ENCODE results near the gene LRRC46. TPM values are rescaled to one million over a fixed set of nuclear protein-coding genes. Genes with fewer than 3 reads are reported as not detected.

The LRRC46 gene
- total RNA-seq, 1 donor from 2014 or later = 0.30 TPM

DNA sequence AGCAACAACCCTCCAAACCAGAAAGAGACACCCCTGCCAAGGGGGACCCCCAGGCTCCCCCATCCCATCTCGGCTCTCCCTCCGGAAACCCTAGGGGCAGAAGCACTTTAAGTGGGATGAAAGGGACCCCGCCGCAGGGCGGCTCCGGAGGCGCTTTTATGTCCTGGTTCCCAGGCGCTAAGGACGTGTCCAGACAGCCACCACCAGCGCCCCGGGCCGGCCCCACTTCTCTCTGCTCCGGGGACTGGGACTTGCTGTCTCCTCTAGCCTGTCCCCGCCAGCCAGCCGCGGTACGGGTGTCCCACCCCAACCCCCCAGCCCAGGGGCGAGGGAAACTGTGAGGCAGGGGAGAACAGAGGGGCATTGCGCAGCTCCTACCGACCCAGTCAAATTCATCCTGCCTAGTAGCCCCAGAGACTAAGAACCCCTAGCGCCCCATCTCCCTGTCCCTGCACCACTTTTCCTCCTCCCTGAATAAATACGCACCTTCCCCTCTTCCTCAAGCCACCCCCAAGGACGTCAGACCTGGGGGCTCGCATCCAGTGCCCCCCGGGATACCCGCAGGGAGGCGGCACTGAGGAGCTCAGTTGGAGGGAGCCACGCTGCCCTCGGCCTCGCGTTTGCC is 15.4 kb downstream of the LRRC46 start:
- Histone ChIP-seq H3K27ac (ENCODE audit: low read depth, low read length) (no peak overlapping the region), H3K36me3 (ENCODE audit: insufficient read depth, low read length) (no peaks in the 10 kb centered on the region), H3K9ac (ENCODE audit: low read length) (no peak overlapping the region), H4K20me1 (ENCODE audit: insufficient read depth, low read length) (no peaks in the 10 kb centered on the region), H3K9me3 (ENCODE audit: insufficient read depth, low read depth, low read length) (no peaks in the 10 kb centered on the region), H3K4me1 (ENCODE audit: insufficient read depth, low read length) (peaks cover 16% of the 10 kb centered on the region), H3K79me2 (ENCODE audit: insufficient read depth, low read length) (no peaks in the 10 kb centered on the region), H2AFZ (ENCODE audit: low read depth, low read length) (no peak overlapping the region), H3K4me2 (ENCODE audit: low read length) (no peak overlapping the region), H3K27me3 (ENCODE audit: insufficient read depth, low read length) (peaks cover 60% of the 10 kb centered on the region), H3K4me3 (ENCODE audit: insufficient read depth, low read depth, low read length) (no peak overlapping the region)
- DNase-seq (ENCODE audit: low read depth) = no peak
- Mint-ChIP-seq H3K4me3 (ENCODE audit: unreplicated experiment) (no peak overlapping the region), H3K27me3 (ENCODE audit: low read depth, unreplicated experiment) (peaks cover 41% of the 10 kb centered on the region), H3K4me1 (ENCODE audit: low read depth, unreplicated experiment) (peaks cover 16% of the 10 kb centered on the region), H3K9me3 (ENCODE audit: unreplicated experiment) (no peaks in the 10 kb centered on the region), H3K27ac (ENCODE audit: unreplicated experiment) (no peak overlapping the region), H3K36me3 (ENCODE audit: low read depth, unreplicated experiment) (no peaks in the 10 kb centered on the region)
- no peak for FAIRE-seq
- TF ChIP-seq CTCF (IDR thresholded peaks at IDR 0.05; ENCODE audit: insufficient read depth, low read depth, low read length) (no peak), EZH2 (IDR thresholded peaks at IDR 0.05; ENCODE audit: insufficient read depth, low read length) (no peak)

DNA sequence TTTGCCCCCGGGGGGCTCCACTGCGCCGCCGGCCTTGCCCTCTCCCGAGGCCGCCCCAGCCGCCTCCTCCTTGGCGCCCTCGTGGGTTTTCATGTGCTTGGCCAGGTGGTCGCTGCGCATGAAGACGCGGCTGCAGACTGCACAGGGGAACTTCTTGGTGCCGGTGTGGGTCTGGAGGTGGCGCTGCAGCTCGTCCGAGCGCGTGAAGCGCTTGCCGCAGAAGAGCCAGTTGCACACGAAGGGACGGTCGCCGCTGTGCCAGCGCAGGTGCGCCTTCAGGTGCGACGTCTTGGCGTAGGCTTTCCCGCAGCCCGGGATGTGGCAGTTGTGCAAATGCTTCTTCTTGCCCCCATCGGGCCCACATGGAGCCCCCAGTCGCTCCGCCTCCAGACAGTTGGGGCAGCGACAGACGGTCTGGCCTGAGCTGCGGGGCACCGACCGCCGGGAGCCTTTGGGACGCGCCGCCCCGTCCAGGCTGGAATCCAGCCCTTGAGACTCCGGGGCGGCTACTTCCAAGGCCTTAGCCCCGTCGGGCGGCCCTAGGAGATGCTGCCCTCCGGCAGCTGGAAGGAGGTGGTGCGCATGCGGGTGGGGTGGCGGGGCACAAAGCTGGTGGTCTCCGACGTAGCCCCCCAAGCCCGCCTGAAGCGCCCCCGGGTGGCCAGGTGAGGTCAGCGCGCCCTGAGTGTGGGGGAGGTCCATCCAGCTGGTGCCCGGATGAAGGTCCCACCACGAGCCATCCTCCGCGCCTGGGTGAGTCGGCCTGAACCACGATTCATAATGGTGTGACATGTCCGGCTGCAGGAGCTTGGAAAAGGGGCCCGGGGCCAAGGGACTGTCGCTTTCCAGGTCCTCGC is 16.1 kb downstream of the LRRC46 start:
- Mint-ChIP-seq H3K27me3 (ENCODE audit: low read depth, unreplicated experiment) (peaks cover 48% of the 10 kb centered on the region), H3K4me3 (ENCODE audit: unreplicated experiment) (no peak overlapping the region), H3K36me3 (ENCODE audit: low read depth, unreplicated experiment) (no peaks in the 10 kb centered on the region), H3K9me3 (ENCODE audit: unreplicated experiment) (no peaks in the 10 kb centered on the region), H3K4me1 (ENCODE audit: low read depth, unreplicated experiment) (peaks cover 22% of the 10 kb centered on the region), H3K27ac (ENCODE audit: unreplicated experiment) (no peak overlapping the region)
- H4K20me1 ChIP-seq (ENCODE audit: insufficient read depth, low read length) = no peaks in the 10 kb centered on the region
- H3K4me1 ChIP-seq (ENCODE audit: insufficient read depth, low read length) = peaks cover 24% of the 10 kb centered on the region
- H3K36me3 ChIP-seq (ENCODE audit: insufficient read depth, low read length) = no peaks in the 10 kb centered on the region
- H3K4me3 ChIP-seq (ENCODE audit: insufficient read depth, low read depth, low read length) = no peak overlapping the region
- H2AFZ ChIP-seq (ENCODE audit: low read depth, low read length) = no peak overlapping the region
- DNase-seq (ENCODE audit: low read depth) (no peak), FAIRE-seq (no peak)
- no peaks in the 10 kb centered on the region for H3K9me3 ChIP-seq (ENCODE audit: insufficient read depth, low read depth, low read length)
- TF ChIP-seq CTCF (IDR thresholded peaks at IDR 0.05; ENCODE audit: insufficient read depth, low read depth, low read length) (no peak), EZH2 (IDR thresholded peaks at IDR 0.05; ENCODE audit: insufficient read depth, low read length) (peak; percentile 87)
- H3K27me3 ChIP-seq (ENCODE audit: insufficient read depth, low read length) = peaks cover 67% of the 10 kb centered on the region
- H3K79me2 ChIP-seq (ENCODE audit: insufficient read depth, low read length) = no peaks in the 10 kb centered on the region
- no peak overlapping the region for H3K9ac ChIP-seq (ENCODE audit: low read length)
- no peak overlapping the region for H3K4me2 ChIP-seq (ENCODE audit: low read length)
- H3K27ac ChIP-seq (ENCODE audit: low read depth, low read length) = no peak overlapping the region

GRCh38 chr17:47848198-47848513 is 16.7 kb downstream of the LRRC46 start:
- DNase-seq (ENCODE audit: low read depth) = no peak
- Histone ChIP-seq H3K9me3 (ENCODE audit: insufficient read depth, low read depth, low read length) (no peaks in the 10 kb centered on the region), H3K27me3 (ENCODE audit: insufficient read depth, low read length) (peaks cover 73% of the 10 kb centered on the region), H2AFZ (ENCODE audit: low read depth, low read length) (no peak overlapping the region), H3K36me3 (ENCODE audit: insufficient read depth, low read length) (no peaks in the 10 kb centered on the region), H4K20me1 (ENCODE audit: insufficient read depth, low read length) (no peaks in the 10 kb centered on the region), H3K79me2 (ENCODE audit: insufficient read depth, low read length) (no peaks in the 10 kb centered on the region), H3K4me1 (ENCODE audit: insufficient read depth, low read length) (peaks cover 24% of the 10 kb centered on the region), H3K4me2 (ENCODE audit: low read length) (no peak overlapping the region), H3K27ac (ENCODE audit: low read depth, low read length) (no peak overlapping the region), H3K4me3 (ENCODE audit: insufficient read depth, low read depth, low read length) (no peak overlapping the region), H3K9ac (ENCODE audit: low read length) (no peak overlapping the region)
- Mint-ChIP-seq H3K36me3 (ENCODE audit: low read depth, unreplicated experiment) (no peaks in the 10 kb centered on the region), H3K27me3 (ENCODE audit: low read depth, unreplicated experiment) (peaks cover 54% of the 10 kb centered on the region), H3K4me1 (ENCODE audit: low read depth, unreplicated experiment) (peaks cover 18% of the 10 kb centered on the region), H3K27ac (ENCODE audit: unreplicated experiment) (no peak overlapping the region), H3K9me3 (ENCODE audit: unreplicated experiment) (no peaks in the 10 kb centered on the region), H3K4me3 (ENCODE audit: unreplicated experiment) (no peak overlapping the region)
- no peak for FAIRE-seq
- TF ChIP-seq EZH2 (IDR thresholded peaks at IDR 0.05; ENCODE audit: insufficient read depth, low read length) (no peak), CTCF (IDR thresholded peaks at IDR 0.05; ENCODE audit: insufficient read depth, low read depth, low read length) (no peak)
